ENCODE measurements around the gene CPXM2. TPM values are rescaled to one million over a fixed set of nuclear protein-coding genes. Genes with fewer than 3 reads are reported as not detected.

The CPXM2 gene
- total and polyA plus RNA-seq, 2 donors = 5.8 to 6.9 TPM

- 72% methylated on average over 2 of the region's 2 CpGs for WGBS
- peaks cover 0 to 3% of the 10 kb centered on the region in 2 donors for H3K27me3 ChIP-seq (ENCODE audit: control insufficient read depth in 2 of 2, insufficient read depth in 1 of 2, low read length in 1 of 2)
- H3K9me3 ChIP-seq (ENCODE audit: control insufficient read depth in 2 of 2, insufficient read depth in 1 of 2, low read length in 1 of 2) = no peaks in the 10 kb centered on the region
- no peaks in the 10 kb centered on the region for H3K36me3 ChIP-seq (ENCODE audit: control insufficient read depth in 2 of 2, insufficient read depth in 2 of 2, low read length in 1 of 2)
- no peak for DNase-seq (ENCODE audit: low read depth in 6 of 9, low spot score in 9 of 9)
- H3K27ac ChIP-seq (ENCODE audit: low read depth in 1 of 2, low read length in 1 of 2) = no peak overlapping the region
- H3K4me3 ChIP-seq (ENCODE audit: low read length in 2 of 2) = no peak overlapping the region
- H3K4me1 ChIP-seq (ENCODE audit: control insufficient read depth in 2 of 2, insufficient read depth in 2 of 2, low read length in 2 of 2) = peaks cover 0 to 15% of the 10 kb centered on the region in 2 donors
Observed at GRCh38 chr10:123755061-123755460, 136.5 kb downstream of the CPXM2 start.

GRCh38 chr10:123754123-123754522, 137.5 kb downstream of the CPXM2 start:
- 91% methylated on average over 4 of the region's 4 CpGs for WGBS
- Histone ChIP-seq H3K4me3 (ENCODE audit: low read length in 2 of 2) (no peak overlapping the region), H3K4me1 (ENCODE audit: control insufficient read depth in 2 of 2, insufficient read depth in 2 of 2, low read length in 2 of 2) (peaks cover 0 to 10% of the 10 kb centered on the region in 2 donors), H3K36me3 (ENCODE audit: control insufficient read depth in 2 of 2, insufficient read depth in 2 of 2, low read length in 1 of 2) (no peaks in the 10 kb centered on the region), H3K9me3 (ENCODE audit: control insufficient read depth in 2 of 2, insufficient read depth in 1 of 2, low read length in 1 of 2) (no peaks in the 10 kb centered on the region), H3K27me3 (ENCODE audit: control insufficient read depth in 2 of 2, insufficient read depth in 1 of 2, low read length in 1 of 2) (peaks cover 0 to 3% of the 10 kb centered on the region in 2 donors), H3K27ac (ENCODE audit: low read depth in 1 of 2, low read length in 1 of 2) (no peak overlapping the region)
- no peak for DNase-seq (ENCODE audit: low read depth in 6 of 9, low spot score in 9 of 9)

DNA sequence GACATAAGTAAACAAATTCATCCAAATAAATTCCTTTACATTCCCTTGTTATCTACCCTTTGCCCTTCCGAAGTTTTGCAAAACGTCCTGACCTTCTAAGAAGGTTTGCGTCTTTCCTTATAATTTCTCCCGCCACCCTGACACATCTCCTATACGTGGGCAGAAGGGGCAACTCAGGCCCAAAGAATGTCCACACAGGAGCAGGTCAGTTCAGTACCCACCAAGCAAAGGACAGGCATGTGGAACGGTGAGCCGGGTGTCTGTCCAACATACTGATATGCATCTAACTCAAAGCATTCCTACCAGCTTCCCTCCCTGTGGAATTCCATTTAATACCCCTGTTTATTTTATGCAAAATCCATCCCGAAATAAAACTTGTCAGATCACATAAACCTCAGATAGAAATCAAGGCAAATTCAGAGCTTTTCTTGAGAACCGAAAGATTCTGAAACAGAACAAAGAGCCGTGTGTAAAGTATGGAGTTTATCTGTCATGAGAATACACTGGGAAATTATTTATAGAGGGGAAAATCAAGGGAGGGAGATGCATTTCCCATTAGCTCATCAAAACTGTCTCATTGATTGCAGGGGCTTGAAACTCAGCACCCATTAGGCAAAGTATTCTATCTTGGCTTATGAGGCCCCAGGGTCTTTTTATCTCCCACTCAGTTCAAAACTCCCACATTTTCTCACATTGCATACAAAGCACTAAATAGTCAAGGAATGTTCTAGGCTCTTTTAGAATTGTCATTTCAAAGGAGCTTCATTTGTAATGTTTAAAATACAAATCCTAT, 140.1 kb downstream of the CPXM2 start:
- WGBS = 92% methylated on average over 10 of the region's 10 CpGs
- DNase-seq (ENCODE audit: low read depth in 6 of 9, low spot score in 9 of 9) = no peak
- H3K36me3 ChIP-seq (ENCODE audit: control insufficient read depth in 2 of 2, insufficient read depth in 2 of 2, low read length in 1 of 2) = no peaks in the 10 kb centered on the region

DNA sequence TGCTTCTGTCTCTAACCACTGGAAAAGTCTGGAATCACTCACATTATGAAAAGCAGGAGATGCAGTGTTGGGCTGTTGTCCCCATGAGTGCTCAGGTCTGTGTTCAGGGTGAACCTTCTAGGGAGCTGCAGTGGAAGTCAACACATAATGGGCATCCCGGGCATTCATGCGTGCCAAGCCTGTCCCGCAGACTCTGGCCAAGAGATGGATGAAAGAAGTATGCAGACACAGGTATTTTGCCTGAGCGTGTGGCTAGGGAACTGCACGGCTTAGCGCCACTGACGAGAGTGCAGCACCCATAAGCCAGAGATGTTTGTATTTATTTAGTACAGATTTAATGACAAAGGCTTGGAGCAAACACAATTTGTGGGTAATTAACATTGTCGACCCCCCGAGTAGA, 140.7 kb downstream of the CPXM2 start:
- 92% methylated on average over 9 of the region's 9 CpGs for WGBS

More for the DNA sequence above, 140.1 kb downstream of the CPXM2 start:
- H3K4me1 ChIP-seq (ENCODE audit: control insufficient read depth in 2 of 2, insufficient read depth in 2 of 2, low read length in 2 of 2) = no peaks in the 10 kb centered on the region
- no peak overlapping the region for H3K27ac ChIP-seq (ENCODE audit: low read depth in 1 of 2, low read length in 1 of 2)
- no peak overlapping the region for H3K4me3 ChIP-seq (ENCODE audit: low read length in 2 of 2)
- H3K9me3 ChIP-seq (ENCODE audit: control insufficient read depth in 2 of 2, insufficient read depth in 1 of 2, low read length in 1 of 2) = no peaks in the 10 kb centered on the region
- H3K27me3 ChIP-seq (ENCODE audit: control insufficient read depth in 2 of 2, insufficient read depth in 1 of 2, low read length in 1 of 2) = peaks cover 0 to 3% of the 10 kb centered on the region in 2 donors

GRCh38 chr10:123748711-123749110, 142.9 kb downstream of the CPXM2 start:
- Histone ChIP-seq H3K4me1 (ENCODE audit: control insufficient read depth in 2 of 2, insufficient read depth in 2 of 2, low read length in 2 of 2) (no peaks in the 10 kb centered on the region), H3K27ac (ENCODE audit: low read depth in 1 of 2, low read length in 1 of 2) (no peak overlapping the region), H3K27me3 (ENCODE audit: control insufficient read depth in 2 of 2, insufficient read depth in 1 of 2, low read length in 1 of 2) (no peaks in the 10 kb centered on the region), H3K9me3 (ENCODE audit: control insufficient read depth in 2 of 2, insufficient read depth in 1 of 2, low read length in 1 of 2) (no peaks in the 10 kb centered on the region), H3K36me3 (ENCODE audit: control insufficient read depth in 2 of 2, insufficient read depth in 2 of 2, low read length in 1 of 2) (no peaks in the 10 kb centered on the region), H3K4me3 (ENCODE audit: low read length in 2 of 2) (no peak overlapping the region)
- DNase-seq (ENCODE audit: low read depth in 6 of 9, low spot score in 9 of 9) = no peak
- 88% methylated on average over 15 of the region's 15 CpGs for WGBS

More for the DNA sequence above, 140.7 kb downstream of the CPXM2 start:
- H3K4me1 ChIP-seq (ENCODE audit: control insufficient read depth in 2 of 2, insufficient read depth in 2 of 2, low read length in 2 of 2) = no peaks in the 10 kb centered on the region
- no peaks in the 10 kb centered on the region for H3K9me3 ChIP-seq (ENCODE audit: control insufficient read depth in 2 of 2, insufficient read depth in 1 of 2, low read length in 1 of 2)
- DNase-seq (ENCODE audit: low read depth in 6 of 9, low spot score in 9 of 9) = no peak
- no peaks in the 10 kb centered on the region for H3K36me3 ChIP-seq (ENCODE audit: control insufficient read depth in 2 of 2, insufficient read depth in 2 of 2, low read length in 1 of 2)
- H3K27me3 ChIP-seq (ENCODE audit: control insufficient read depth in 2 of 2, insufficient read depth in 1 of 2, low read length in 1 of 2) = peaks cover 0 to 3% of the 10 kb centered on the region in 2 donors
- H3K27ac ChIP-seq (ENCODE audit: low read depth in 1 of 2, low read length in 1 of 2) = no peak overlapping the region
- no peak overlapping the region for H3K4me3 ChIP-seq (ENCODE audit: low read length in 2 of 2)

GRCh38 chr10:123747426-123747825, 144.2 kb downstream of the CPXM2 start:
- 97% methylated on average over 3 of the region's 3 CpGs for WGBS

DNA sequence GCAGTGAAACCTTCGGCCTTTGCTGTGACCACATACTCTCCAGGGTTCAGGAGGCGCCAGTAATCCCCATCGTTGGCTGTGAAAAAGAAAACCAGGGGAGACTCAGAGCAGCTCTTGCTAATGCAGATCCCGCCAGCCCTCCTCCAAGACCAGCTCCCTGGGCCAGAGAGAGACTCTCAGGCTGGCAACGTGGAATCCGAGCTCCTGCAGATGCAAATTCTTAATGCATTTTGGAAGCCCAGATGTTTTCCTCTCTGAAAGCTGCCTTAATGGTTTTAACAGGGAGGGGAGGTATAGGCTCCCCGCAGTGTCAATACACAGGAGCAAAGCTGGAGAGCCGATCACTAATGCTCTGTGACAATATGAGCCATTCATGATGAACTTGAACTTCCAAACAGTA, 144.7 kb downstream of the CPXM2 start:
- no peak overlapping the region for H3K4me3 ChIP-seq (ENCODE audit: low read length in 2 of 2)
- H3K36me3 ChIP-seq (ENCODE audit: control insufficient read depth in 2 of 2, insufficient read depth in 2 of 2, low read length in 1 of 2) = no peaks in the 10 kb centered on the region
- H3K27me3 ChIP-seq (ENCODE audit: control insufficient read depth in 2 of 2, insufficient read depth in 1 of 2, low read length in 1 of 2) = no peaks in the 10 kb centered on the region
- DNase-seq (ENCODE audit: low read depth in 6 of 9, low spot score in 9 of 9) = no peak
- H3K4me1 ChIP-seq (ENCODE audit: control insufficient read depth in 2 of 2, insufficient read depth in 2 of 2, low read length in 2 of 2) = no peaks in the 10 kb centered on the region
- no peaks in the 10 kb centered on the region for H3K9me3 ChIP-seq (ENCODE audit: control insufficient read depth in 2 of 2, insufficient read depth in 1 of 2, low read length in 1 of 2)
- no peak overlapping the region for H3K27ac ChIP-seq (ENCODE audit: low read depth in 1 of 2, low read length in 1 of 2)
- 73% methylated on average over 8 of the region's 8 CpGs for WGBS

More at GRCh38 chr10:123747426-123747825, 144.2 kb downstream of the CPXM2 start:
- Histone ChIP-seq H3K4me1 (ENCODE audit: control insufficient read depth in 2 of 2, insufficient read depth in 2 of 2, low read length in 2 of 2) (no peaks in the 10 kb centered on the region), H3K4me3 (ENCODE audit: low read length in 2 of 2) (no peak overlapping the region), H3K27ac (ENCODE audit: low read depth in 1 of 2, low read length in 1 of 2) (no peak overlapping the region), H3K9me3 (ENCODE audit: control insufficient read depth in 2 of 2, insufficient read depth in 1 of 2, low read length in 1 of 2) (no peaks in the 10 kb centered on the region), H3K36me3 (ENCODE audit: control insufficient read depth in 2 of 2, insufficient read depth in 2 of 2, low read length in 1 of 2) (no peaks in the 10 kb centered on the region), H3K27me3 (ENCODE audit: control insufficient read depth in 2 of 2, insufficient read depth in 1 of 2, low read length in 1 of 2) (no peaks in the 10 kb centered on the region)
- no peak for DNase-seq (ENCODE audit: low read depth in 6 of 9, low spot score in 9 of 9)

- no peaks in the 10 kb centered on the region for H3K36me3 ChIP-seq (ENCODE audit: control insufficient read depth in 2 of 2, insufficient read depth in 2 of 2, low read length in 1 of 2)
- 78% methylated on average over 7 of the region's 7 CpGs for WGBS
- DNase-seq (ENCODE audit: low read depth in 6 of 9, low spot score in 9 of 9) = no peak
Observed at GRCh38 chr10:123746520-123746919, 145.1 kb downstream of the CPXM2 start.

DNA sequence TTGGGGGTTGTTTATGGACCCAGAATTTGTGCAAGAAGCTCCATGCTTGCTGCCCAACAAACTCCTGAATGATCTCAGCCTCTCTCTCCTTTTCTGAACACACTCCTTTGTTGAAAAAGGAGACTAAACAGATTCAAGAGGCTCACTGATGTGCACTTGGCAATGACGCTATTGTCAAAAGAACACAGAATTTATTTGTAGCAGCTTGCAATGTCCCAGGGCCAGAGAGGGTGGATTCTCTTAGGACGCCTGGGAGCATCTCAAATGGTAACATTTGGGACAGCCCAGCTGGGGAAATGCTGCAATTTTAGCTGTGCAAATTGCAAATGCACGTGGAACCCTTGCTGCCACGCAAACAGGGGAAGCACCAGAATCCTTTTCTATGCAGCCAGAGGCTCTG, 145.5 kb downstream of the CPXM2 start:
- 73% methylated on average over 4 of the region's 4 CpGs for WGBS
- no peaks in the 10 kb centered on the region for H3K4me1 ChIP-seq (ENCODE audit: control insufficient read depth in 2 of 2, insufficient read depth in 2 of 2, low read length in 2 of 2)

More at GRCh38 chr10:123746520-123746919, 145.1 kb downstream of the CPXM2 start:
- Histone ChIP-seq H3K27me3 (ENCODE audit: control insufficient read depth in 2 of 2, insufficient read depth in 1 of 2, low read length in 1 of 2) (no peaks in the 10 kb centered on the region), H3K4me3 (ENCODE audit: low read length in 2 of 2) (no peak overlapping the region), H3K27ac (ENCODE audit: low read depth in 1 of 2, low read length in 1 of 2) (no peak overlapping the region), H3K9me3 (ENCODE audit: control insufficient read depth in 2 of 2, insufficient read depth in 1 of 2, low read length in 1 of 2) (no peaks in the 10 kb centered on the region), H3K4me1 (ENCODE audit: control insufficient read depth in 2 of 2, insufficient read depth in 2 of 2, low read length in 2 of 2) (no peaks in the 10 kb centered on the region)

More for the DNA sequence above, 145.5 kb downstream of the CPXM2 start:
- Histone ChIP-seq H3K4me3 (ENCODE audit: low read length in 2 of 2) (no peak overlapping the region), H3K36me3 (ENCODE audit: control insufficient read depth in 2 of 2, insufficient read depth in 2 of 2, low read length in 1 of 2) (no peaks in the 10 kb centered on the region), H3K9me3 (ENCODE audit: control insufficient read depth in 2 of 2, insufficient read depth in 1 of 2, low read length in 1 of 2) (no peaks in the 10 kb centered on the region), H3K27ac (ENCODE audit: low read depth in 1 of 2, low read length in 1 of 2) (no peak overlapping the region), H3K27me3 (ENCODE audit: control insufficient read depth in 2 of 2, insufficient read depth in 1 of 2, low read length in 1 of 2) (no peaks in the 10 kb centered on the region)
- no peak for DNase-seq (ENCODE audit: low read depth in 6 of 9, low spot score in 9 of 9)
